IPS-18a (cell line): ENCODE data around the gene ASH1L.

Experiments used
- H3K27ac ChIP-seq: one replicate; pipeline ENCODE4 v1.5.1; 2013; ENCODE audit warnings: low read length
- H3K27me3 ChIP-seq: one replicate; pipeline ENCODE4 v1.6.1; 2013; ENCODE audit warnings: mild to moderate bottlenecking, low read length; ENCODE audit not compliant: control insufficient read depth, insufficient read depth
- H3K36me3 ChIP-seq: one replicate; pipeline ENCODE4 v1.6.1; 2013; ENCODE audit warnings: low read depth, low read length; ENCODE audit not compliant: control insufficient read depth
- H3K4me1 ChIP-seq: one replicate; pipeline ENCODE4 v1.6.1; 2013; ENCODE audit warnings: low read depth, low read length; ENCODE audit not compliant: control insufficient read depth
- H3K4me3 ChIP-seq: one replicate; pipeline ENCODE4 v1.5.1; 2013; ENCODE audit warnings: low read length
- H3K9ac ChIP-seq: one replicate; pipeline ENCODE4 v1.6.1; 2013; ENCODE audit warnings: mild to moderate bottlenecking, low read length, moderate library complexity
- H3K9me3 ChIP-seq: one replicate; pipeline ENCODE4 v1.6.1; 2013; ENCODE audit warnings: low read depth, low read length; ENCODE audit not compliant: control insufficient read depth

The ASH1L gene

GRCh38 chr1:155485222-155485621 is 77.4 kb downstream of the ASH1L start:
- no peak overlapping the region for H3K4me3 ChIP-seq
- H3K36me3 ChIP-seq = peaks cover 16% of the 10 kb centered on the region
- no peaks in the 10 kb centered on the region for H3K27me3 ChIP-seq
- H3K9me3 ChIP-seq = no peaks in the 10 kb centered on the region
- no peak overlapping the region for H3K27ac ChIP-seq
- no peak overlapping the region for H3K9ac ChIP-seq
- no peaks in the 10 kb centered on the region for H3K4me1 ChIP-seq

- peaks cover 14% of the 10 kb centered on the region for H3K4me1 ChIP-seq
- no peak overlapping the region for H3K9ac ChIP-seq
- H3K4me3 ChIP-seq = no peak overlapping the region
- no peaks in the 10 kb centered on the region for H3K27me3 ChIP-seq
- no peaks in the 10 kb centered on the region for H3K9me3 ChIP-seq
- no peak overlapping the region for H3K27ac ChIP-seq
- H3K36me3 ChIP-seq = peaks cover 16% of the 10 kb centered on the region
Observed at GRCh38 chr1:155481741-155482241, 80.8 kb downstream of the ASH1L start.

GRCh38 chr1:155479205-155479604 is 83.4 kb downstream of the ASH1L start:
- Histone ChIP-seq H3K9me3 (no peaks in the 10 kb centered on the region), H3K27ac (no peak overlapping the region), H3K36me3 (peaks cover 16% of the 10 kb centered on the region), H3K9ac (no peak overlapping the region), H3K4me3 (no peak overlapping the region), H3K27me3 (no peaks in the 10 kb centered on the region), H3K4me1 (peaks cover 14% of the 10 kb centered on the region)

- H3K27me3 ChIP-seq = no peaks in the 10 kb centered on the region
- no peaks in the 10 kb centered on the region for H3K9me3 ChIP-seq
- H3K4me3 ChIP-seq = no peak overlapping the region
- H3K9ac ChIP-seq = no peak overlapping the region
- H3K27ac ChIP-seq = no peak overlapping the region
- peaks cover 14% of the 10 kb centered on the region for H3K4me1 ChIP-seq
- peaks cover 16% of the 10 kb centered on the region for H3K36me3 ChIP-seq
Observed at GRCh38 chr1:155478270-155478852, 84.2 kb downstream of the ASH1L start.

- Histone ChIP-seq H3K9me3 (peaks cover 12% of the 10 kb centered on the region), H3K4me1 (peaks cover 14% of the 10 kb centered on the region), H3K36me3 (peaks cover 7% of the 10 kb centered on the region), H3K27ac (no peak overlapping the region), H3K4me3 (no peak overlapping the region), H3K9ac (no peak overlapping the region), H3K27me3 (no peaks in the 10 kb centered on the region)
Observed at GRCh38 chr1:155474146-155474545, 88.5 kb downstream of the ASH1L start.

- Histone ChIP-seq H3K4me1 (peaks cover 5% of the 10 kb centered on the region), H3K36me3 (peaks cover 7% of the 10 kb centered on the region), H3K27me3 (no peaks in the 10 kb centered on the region), H3K4me3 (no peak overlapping the region), H3K9ac (no peak overlapping the region), H3K27ac (no peak overlapping the region), H3K9me3 (peaks cover 12% of the 10 kb centered on the region)
Observed at GRCh38 chr1:155473151-155473821, 89.3 kb downstream of the ASH1L start.

- peaks cover 7% of the 10 kb centered on the region for H3K36me3 ChIP-seq
Observed at GRCh38 chr1:155472491-155473083, 90.0 kb downstream of the ASH1L start.

GRCh38 chr1:155471891-155472290 is 90.7 kb downstream of the ASH1L start:
- Histone ChIP-seq H3K36me3 (peaks cover 7% of the 10 kb centered on the region), H3K9ac (no peak overlapping the region), H3K27me3 (no peaks in the 10 kb centered on the region), H3K4me1 (no peaks in the 10 kb centered on the region), H3K9me3 (peaks cover 12% of the 10 kb centered on the region), H3K27ac (no peak overlapping the region), H3K4me3 (no peak overlapping the region)

More at GRCh38 chr1:155472491-155473083, 90.0 kb downstream of the ASH1L start:
- Histone ChIP-seq H3K27me3 (no peaks in the 10 kb centered on the region), H3K9ac (no peak overlapping the region), H3K9me3 (peaks cover 12% of the 10 kb centered on the region), H3K4me3 (no peak overlapping the region), H3K27ac (no peak overlapping the region), H3K4me1 (no peaks in the 10 kb centered on the region)

- H3K36me3 ChIP-seq = peaks cover 7% of the 10 kb centered on the region
- H3K27ac ChIP-seq = no peak overlapping the region
- H3K27me3 ChIP-seq = no peaks in the 10 kb centered on the region
- H3K4me3 ChIP-seq = no peak overlapping the region
- H3K9me3 ChIP-seq = peaks cover 12% of the 10 kb centered on the region
- H3K9ac ChIP-seq = no peak overlapping the region
- no peaks in the 10 kb centered on the region for H3K4me1 ChIP-seq
Observed at GRCh38 chr1:155471026-155471425, 91.6 kb downstream of the ASH1L start.

- Histone ChIP-seq H3K4me1 (no peaks in the 10 kb centered on the region), H3K9me3 (peaks cover 8% of the 10 kb centered on the region), H3K36me3 (peaks cover 3% of the 10 kb centered on the region), H3K27ac (no peak overlapping the region), H3K27me3 (no peaks in the 10 kb centered on the region), H3K9ac (no peak overlapping the region), H3K4me3 (no peak overlapping the region)
Observed at GRCh38 chr1:155466996-155467395, 95.6 kb downstream of the ASH1L start.

GRCh38 chr1:155466617-155466972 is 96.0 kb downstream of the ASH1L start:
- Histone ChIP-seq H3K9me3 (peaks cover 5% of the 10 kb centered on the region), H3K27ac (no peak overlapping the region), H3K4me3 (no peak overlapping the region), H3K27me3 (no peaks in the 10 kb centered on the region), H3K9ac (no peak overlapping the region), H3K4me1 (no peaks in the 10 kb centered on the region), H3K36me3 (peaks cover 2% of the 10 kb centered on the region)
